Stimulated activated CD8-positive, alpha-beta memory T cell treated with anti-CD3 and anti-CD28 coated beads, Interleukin-12 subunit alpha, Interleukin-12 subunit beta, amount 100 ng/mL, for 24 hours (primary cell): ENCODE data around the gene TTC28.
"Not testable (repeated sequence)": the region's sequence is repeated elsewhere in the genome, so short reads cannot be mapped to it uniquely, and the experiment has no call there.

Experiments
- DNase-seq: peaks from one replicate; pipeline ENCODE4 v3.0.0-alpha.2; 2020; ENCODE audit errors: extremely low read depth

Gene TTC28

GRCh38 chr22:28678170-28678569 lies 1.5 kb downstream of the TTC28 start:
- not testable (repeated sequence) for DNase-seq

GRCh38 chr22:28674121-28674563 lies 5.5 kb downstream of the TTC28 start:
- DNase-seq, result no peak

- no peak for DNase-seq
Measured at GRCh38 chr22:28670756-28671155, 8.9 kb downstream of the TTC28 start.

GRCh38 chr22:28670161-28670560 lies 9.5 kb downstream of the TTC28 start:
- no peak for DNase-seq

GRCh38 chr22:28669387-28669786 lies 10.3 kb downstream of the TTC28 start:
- no peak for DNase-seq

GRCh38 chr22:28663569-28663942 lies 16.1 kb downstream of the TTC28 start:
- DNase-seq, result not testable (repeated sequence)

GRCh38 chr22:28658448-28658847 lies 21.2 kb downstream of the TTC28 start:
- DNase-seq, result no peak

GRCh38 chr22:28656181-28656580 lies 23.5 kb downstream of the TTC28 start:
- no peak for DNase-seq

- DNase-seq, result no peak
Measured at GRCh38 chr22:28650463-28650862, 29.2 kb downstream of the TTC28 start.

GRCh38 chr22:28648792-28649191 lies 30.8 kb downstream of the TTC28 start:
- no peak for DNase-seq

GRCh38 chr22:28647216-28647615 lies 32.4 kb downstream of the TTC28 start:
- no peak for DNase-seq

- DNase-seq, result no peak
Measured at GRCh38 chr22:28639321-28639720, 40.3 kb downstream of the TTC28 start.

- no peak for DNase-seq
Measured at GRCh38 chr22:28637225-28637624, 42.4 kb downstream of the TTC28 start.

GRCh38 chr22:28630177-28630574 lies 49.5 kb downstream of the TTC28 start:
- no peak for DNase-seq

- no peak for DNase-seq
Measured at GRCh38 chr22:28629420-28630176, 50.0 kb downstream of the TTC28 start.

GRCh38 chr22:28628766-28629165 lies 50.9 kb downstream of the TTC28 start:
- DNase-seq, result no peak

- no peak for DNase-seq
Measured at GRCh38 chr22:28627791-28628190, 51.8 kb downstream of the TTC28 start.

GRCh38 chr22:28620244-28620922 lies 59.3 kb downstream of the TTC28 start:
- no peak for DNase-seq

- DNase-seq, result no peak
Measured at GRCh38 chr22:28619236-28619635, 60.4 kb downstream of the TTC28 start.

- DNase-seq, result not testable (repeated sequence)
Measured at GRCh38 chr22:28615423-28615822, 64.2 kb downstream of the TTC28 start.

GRCh38 chr22:28609921-28610320 lies 69.7 kb downstream of the TTC28 start:
- no peak for DNase-seq

- no peak for DNase-seq
Measured at GRCh38 chr22:28608546-28608945, 71.1 kb downstream of the TTC28 start.

- no peak for DNase-seq
Measured at GRCh38 chr22:28607795-28608194, 71.8 kb downstream of the TTC28 start.
